H1 (cell line): Measurements from ENCODE around the gene OTUD5.

Experiments
- BACH1 ChIP-seq: IDR thresholded peaks from 2 replicates; pipeline ENCODE4 v1.6.1; 2012; ENCODE audit warnings: low read length, improper control_type of control experiment
- EZH2 ChIP-seq: fragments of 200-600 bp; sonication (generic); IDR thresholded peaks from 2 replicates; pipeline ENCODE4 v1.7.1; 2012; ENCODE audit warnings: low read depth, mild to moderate bottlenecking, moderate library complexity, low read length, inconsistent platforms; ENCODE audit not compliant: severe bottlenecking
- GTF2F1 ChIP-seq: IDR thresholded peaks from 2 replicates; pipeline ENCODE4 v1.6.1; 2012; ENCODE audit warnings: low read depth, low read length, improper control_type of control experiment, borderline replicate concordance
- KDM1A ChIP-seq: fragments of 200-600, 300-600 bp; sonication (generic); IDR thresholded peaks from 2 replicates; pipeline ENCODE4 v1.7.1; 2016; ENCODE audit warnings: mild to moderate bottlenecking, low read length, borderline replicate concordance
- KDM5A ChIP-seq: fragments of 200-600 bp; IDR thresholded peaks from 2 replicates; pipeline ENCODE4 v1.7.1; 2012; ENCODE audit warnings: mild to moderate bottlenecking, low read length, inconsistent platforms, mixed read lengths
- NRF1 ChIP-seq: IDR thresholded peaks from 2 replicates; pipeline ENCODE4 v1.6.1; 2011; ENCODE audit warnings: mild to moderate bottlenecking, low read depth, low read length, improper control_type of control experiment
- POLR2AphosphoS5 ChIP-seq: IDR thresholded peaks from 2 replicates; pipeline ENCODE4 v1.6.1; 2011; ENCODE audit warnings: low read depth, low read length
- SUZ12 ChIP-seq: fragments of 200-600 bp; sonication (generic); IDR thresholded peaks from 2 replicates; pipeline ENCODE4 v1.6.1; 2012; ENCODE audit warnings: mild to moderate bottlenecking, inconsistent platforms, low read length, moderate library complexity, mixed read lengths
- TBP ChIP-seq: IDR thresholded peaks from 2 replicates; pipeline ENCODE4 v1.6.1; 2011; ENCODE audit warnings: low read depth, low read length, improper control_type of control experiment
- TF ChIP-seq, protein P1 (sequence below), 3 experiments: IDR thresholded peaks; 1 replicate in 2 of 3; 2 replicates in 1 of 3; pipeline versions ENCODE4 v1.5.1 to v1.6.1; 2011; ENCODE audit warnings: low read length in 3 of 3, mild to moderate bottlenecking in 3 of 3, inconsistent platforms in 2 of 3, low read depth in 1 of 3, moderate library complexity in 1 of 3; ENCODE audit not compliant: insufficient read depth in 1 of 3; ENCODE audit errors: control extremely low read depth in 1 of 3

DNA sequence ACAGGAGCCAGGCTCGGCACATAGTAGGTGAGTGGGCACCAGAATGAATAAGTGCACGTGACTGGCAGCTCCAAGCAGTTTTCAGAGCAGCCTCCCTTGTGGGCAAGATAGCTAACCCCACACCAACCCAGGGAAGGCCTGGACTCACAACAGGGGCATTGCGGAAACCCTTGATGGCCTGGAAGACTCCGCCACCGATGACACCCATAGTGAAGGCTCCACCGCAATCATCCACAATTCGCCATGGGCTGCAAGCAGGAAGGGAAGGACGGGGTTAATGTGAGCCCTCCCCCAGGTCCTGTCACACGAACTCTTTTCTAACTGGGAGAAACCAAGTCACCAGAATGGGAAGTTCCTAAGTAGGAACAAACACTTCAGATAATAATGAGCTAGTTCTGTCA lies 60.8 kb downstream of the OTUD5 start:
- no peak for TF ChIP-seq KDM1A
- no peak for TF ChIP-seq GTF2F1
- no peak for TF ChIP-seq POLR2AphosphoS5
- no peak for TF ChIP-seq NRF1
- no peak for TF ChIP-seq KDM5A
- no peak for TF ChIP-seq BACH1
- TF ChIP-seq SUZ12: no peak
- no peak for TF ChIP-seq TBP
- TF ChIP-seq, protein P1, sequence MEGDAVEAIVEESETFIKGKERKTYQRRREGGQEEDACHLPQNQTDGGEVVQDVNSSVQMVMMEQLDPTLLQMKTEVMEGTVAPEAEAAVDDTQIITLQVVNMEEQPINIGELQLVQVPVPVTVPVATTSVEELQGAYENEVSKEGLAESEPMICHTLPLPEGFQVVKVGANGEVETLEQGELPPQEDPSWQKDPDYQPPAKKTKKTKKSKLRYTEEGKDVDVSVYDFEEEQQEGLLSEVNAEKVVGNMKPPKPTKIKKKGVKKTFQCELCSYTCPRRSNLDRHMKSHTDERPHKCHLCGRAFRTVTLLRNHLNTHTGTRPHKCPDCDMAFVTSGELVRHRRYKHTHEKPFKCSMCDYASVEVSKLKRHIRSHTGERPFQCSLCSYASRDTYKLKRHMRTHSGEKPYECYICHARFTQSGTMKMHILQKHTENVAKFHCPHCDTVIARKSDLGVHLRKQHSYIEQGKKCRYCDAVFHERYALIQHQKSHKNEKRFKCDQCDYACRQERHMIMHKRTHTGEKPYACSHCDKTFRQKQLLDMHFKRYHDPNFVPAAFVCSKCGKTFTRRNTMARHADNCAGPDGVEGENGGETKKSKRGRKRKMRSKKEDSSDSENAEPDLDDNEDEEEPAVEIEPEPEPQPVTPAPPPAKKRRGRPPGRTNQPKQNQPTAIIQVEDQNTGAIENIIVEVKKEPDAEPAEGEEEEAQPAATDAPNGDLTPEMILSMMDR (IDR thresholded peaks at IDR 0.05; ENCODE audit: control extremely low read depth in 1 of 3, insufficient read depth in 1 of 3, low read depth in 1 of 3, low read length in 3 of 3): no peak
- TF ChIP-seq EZH2: no peak
